ENCODE measurements around the gene DNAJB1. TPM values are rescaled to one million over a fixed set of nuclear protein-coding genes. Genes with fewer than 3 reads are reported as not detected.
"Not testable (repeated sequence)": the region's sequence is repeated elsewhere in the genome, so short reads cannot be mapped to it uniquely, and the experiment has no call there.

The DNAJB1 gene
- total RNA-seq, 1 experiment from 2014 or later = 122 TPM

- H3K36me3 ChIP-seq (ENCODE audit: insufficient read depth, low read length, poor library complexity, severe bottlenecking) = peaks cover 3% of the 10 kb centered on the region
- TF ChIP-seq CTCF (conservative IDR thresholded peaks at IDR 0.05; ENCODE audit: low read depth, low read length) = no peak
- TF ChIP-seq EZH2 (IDR thresholded peaks at IDR 0.05; ENCODE audit: borderline replicate concordance, low read depth, low read length, poor library complexity, severe bottlenecking) = no peak
- no peak overlapping the region for H3K4me3 ChIP-seq (ENCODE audit: low read depth, low read length, poor library complexity, severe bottlenecking)
- POLR2A ChIA-PET (ENCODE audit: low non-redundant PET) = interaction anchor here (0.7 kb wide), 1 partner anchor 36 kb away, joined by 3 read pairs; the partner anchor contains the start of gene DNAJB1
- CTCF ChIA-PET = no interaction called here
- no TSS peak for BruUV-seq (replicated peaks)
- intact Hi-C loops (cut with micrococcal nuclease; ENCODE audit: unreplicated experiment) = no loop called here
- peaks cover 9% of the 10 kb centered on the region for H3K4me1 ChIP-seq (ENCODE audit: insufficient read depth, low read length, poor library complexity, severe bottlenecking)
- no peaks in the 10 kb centered on the region for H3K9me3 ChIP-seq (ENCODE audit: low read depth, low read length, poor library complexity, severe bottlenecking)
- no peak overlapping the region for H3K27ac ChIP-seq (ENCODE audit: low read depth, low read length, poor library complexity, severe bottlenecking)
- no peak for DNase-seq (ENCODE audit: low spot score)
- H3K27me3 ChIP-seq (replicated peaks; ENCODE audit: insufficient read depth, low read depth, low read length, poor library complexity) = no peaks in the 10 kb centered on the region
These were observed 35.7 kb upstream of the DNAJB1 start for GRCh38 chr19:14553939-14554243.

- Histone ChIP-seq H3K27ac (ENCODE audit: low read depth, low read length, poor library complexity, severe bottlenecking) (no peak overlapping the region), H3K9me3 (ENCODE audit: low read depth, low read length, poor library complexity, severe bottlenecking) (no peaks in the 10 kb centered on the region), H3K36me3 (ENCODE audit: insufficient read depth, low read length, poor library complexity, severe bottlenecking) (peaks cover 7% of the 10 kb centered on the region), H3K27me3 (replicated peaks; ENCODE audit: insufficient read depth, low read depth, low read length, poor library complexity) (no peaks in the 10 kb centered on the region), H3K4me1 (ENCODE audit: insufficient read depth, low read length, poor library complexity, severe bottlenecking) (peaks cover 5% of the 10 kb centered on the region), H3K4me3 (ENCODE audit: low read depth, low read length, poor library complexity, severe bottlenecking) (no peak overlapping the region)
- no TSS peak for BruUV-seq (replicated peaks)
- intact Hi-C loops (cut with micrococcal nuclease; ENCODE audit: unreplicated experiment) = no loop called here
- DNase-seq (ENCODE audit: low spot score) = no peak
- TF ChIP-seq EZH2 (IDR thresholded peaks at IDR 0.05; ENCODE audit: borderline replicate concordance, low read depth, low read length, poor library complexity, severe bottlenecking) (no peak), CTCF (conservative IDR thresholded peaks at IDR 0.05; ENCODE audit: low read depth, low read length) (no peak)
- ChIA-PET CTCF (interaction anchor here (0.7 kb wide), 1 partner anchor 94 kb away, joined by 3 read pairs; no protein-coding TSS in a partner anchor), POLR2A (ENCODE audit: low non-redundant PET) (no interaction called here)
These were observed 35.1 kb upstream of the DNAJB1 start for GRCh38 chr19:14553042-14553938.

- BruUV-seq (replicated peaks); intact Hi-C loops (cut with micrococcal nuclease; ENCODE audit: unreplicated experiment); H3K4me1 ChIP-seq (ENCODE audit: insufficient read depth, low read length, poor library complexity, severe bottlenecking); DNase-seq (ENCODE audit: low spot score); H3K27ac ChIP-seq (ENCODE audit: low read depth, low read length, poor library complexity, severe bottlenecking); H3K27me3 ChIP-seq (replicated peaks; ENCODE audit: insufficient read depth, low read depth, low read length, poor library complexity); H3K4me3 ChIP-seq (ENCODE audit: low read depth, low read length, poor library complexity, severe bottlenecking); H3K9me3 ChIP-seq (ENCODE audit: low read depth, low read length, poor library complexity, severe bottlenecking); POLR2A ChIA-PET (ENCODE audit: low non-redundant PET): not testable (repeated sequence)
- CTCF ChIA-PET = interaction anchor here (0.7 kb wide), 1 partner anchor 10 kb away, joined by 9 read pairs; no protein-coding TSS in a partner anchor
- H3K36me3 ChIP-seq (ENCODE audit: insufficient read depth, low read length, poor library complexity, severe bottlenecking) = peaks cover 10% of the 10 kb centered on the region
These were observed 33.8 kb upstream of the DNAJB1 start for GRCh38 chr19:14552006-14552360.

Measured in A673 (cell line).